Measurements from ENCODE around the gene CFAP57. TPM values are rescaled to one million over a fixed set of nuclear protein-coding genes. Genes with fewer than 3 reads are reported as not detected.

Gene CFAP57
- polyA plus RNA-seq, 1 donor from 2014 or later, result 0.17 TPM

GRCh38 chr1:43229826-43230780 is 58.0 kb downstream of the CFAP57 start:
- Histone ChIP-seq H3K4me2 (ENCODE audit: low read length) (no peak overlapping the region), H3K36me3 (ENCODE audit: insufficient read depth, low read length) (no peaks in the 10 kb centered on the region), H2AFZ (ENCODE audit: low read depth, low read length) (no peak overlapping the region), H3K9ac (ENCODE audit: low read length) (no peak overlapping the region), H3K79me2 (replicated peaks; ENCODE audit: insufficient read depth, low read length) (no peaks in the 10 kb centered on the region), H3K27me3 (ENCODE audit: insufficient read depth, low read depth, low read length) (no peaks in the 10 kb centered on the region), H3F3A (ENCODE audit: insufficient read depth, low read length, poor library complexity, severe bottlenecking) (no peaks in the 10 kb centered on the region), H3K9me3 (ENCODE audit: low read length) (no peaks in the 10 kb centered on the region), H4K20me1 (ENCODE audit: insufficient read depth) (no peaks in the 10 kb centered on the region), H3K27ac (ENCODE audit: low read length) (no peak overlapping the region), H3K9me2 (ENCODE audit: insufficient read depth, low read length) (no peaks in the 10 kb centered on the region), H3K4me3 (ENCODE audit: low read length) (no peak overlapping the region)
- no peak for TF ChIP-seq EP300 (conservative IDR thresholded peaks at IDR 0.05; ENCODE audit: poor library complexity, severe bottlenecking)
- TF ChIP-seq, protein P1, sequence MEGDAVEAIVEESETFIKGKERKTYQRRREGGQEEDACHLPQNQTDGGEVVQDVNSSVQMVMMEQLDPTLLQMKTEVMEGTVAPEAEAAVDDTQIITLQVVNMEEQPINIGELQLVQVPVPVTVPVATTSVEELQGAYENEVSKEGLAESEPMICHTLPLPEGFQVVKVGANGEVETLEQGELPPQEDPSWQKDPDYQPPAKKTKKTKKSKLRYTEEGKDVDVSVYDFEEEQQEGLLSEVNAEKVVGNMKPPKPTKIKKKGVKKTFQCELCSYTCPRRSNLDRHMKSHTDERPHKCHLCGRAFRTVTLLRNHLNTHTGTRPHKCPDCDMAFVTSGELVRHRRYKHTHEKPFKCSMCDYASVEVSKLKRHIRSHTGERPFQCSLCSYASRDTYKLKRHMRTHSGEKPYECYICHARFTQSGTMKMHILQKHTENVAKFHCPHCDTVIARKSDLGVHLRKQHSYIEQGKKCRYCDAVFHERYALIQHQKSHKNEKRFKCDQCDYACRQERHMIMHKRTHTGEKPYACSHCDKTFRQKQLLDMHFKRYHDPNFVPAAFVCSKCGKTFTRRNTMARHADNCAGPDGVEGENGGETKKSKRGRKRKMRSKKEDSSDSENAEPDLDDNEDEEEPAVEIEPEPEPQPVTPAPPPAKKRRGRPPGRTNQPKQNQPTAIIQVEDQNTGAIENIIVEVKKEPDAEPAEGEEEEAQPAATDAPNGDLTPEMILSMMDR (IDR thresholded peaks at IDR 0.05; ENCODE audit: poor library complexity, severe bottlenecking), result no peak
- TF ChIP-seq MXI1 (conservative IDR thresholded peaks at IDR 0.05; ENCODE audit: poor library complexity, severe bottlenecking), result no peak
- no peak for TF ChIP-seq SMC3 (conservative IDR thresholded peaks at IDR 0.05; ENCODE audit: poor library complexity)
- no peak for TF ChIP-seq POLR2AphosphoS5 (IDR thresholded peaks at IDR 0.05)
- no peak for TF ChIP-seq EZH2 (IDR thresholded peaks at IDR 0.05; ENCODE audit: borderline replicate concordance, insufficient read depth, low read length, poor library complexity, severe bottlenecking)
- no peak for TF ChIP-seq REST (IDR thresholded peaks at IDR 0.05; ENCODE audit: borderline replicate concordance)
- no peak for TF ChIP-seq RAD21 (conservative IDR thresholded peaks at IDR 0.05)
- no peak for TF ChIP-seq TAF1 (IDR thresholded peaks at IDR 0.05; ENCODE audit: low read depth)

GRCh38 chr1:43232074-43232473 is 59.9 kb downstream of the CFAP57 start:
- H3K79me2 ChIP-seq (replicated peaks; ENCODE audit: insufficient read depth, low read length), result no peaks in the 10 kb centered on the region
- no peaks in the 10 kb centered on the region for H3K9me2 ChIP-seq (ENCODE audit: insufficient read depth, low read length)
- H3K4me2 ChIP-seq (ENCODE audit: low read length), result no peak overlapping the region
- no peak overlapping the region for H2AFZ ChIP-seq (ENCODE audit: low read depth, low read length)
- no peak overlapping the region for H3K4me3 ChIP-seq (ENCODE audit: low read length)
- no peak overlapping the region for H3K27ac ChIP-seq (ENCODE audit: low read length)
- H3K9me3 ChIP-seq (ENCODE audit: low read length), result no peaks in the 10 kb centered on the region
- H3F3A ChIP-seq (ENCODE audit: insufficient read depth, low read length, poor library complexity, severe bottlenecking), result no peaks in the 10 kb centered on the region
- no peak overlapping the region for H3K9ac ChIP-seq (ENCODE audit: low read length)
- no peaks in the 10 kb centered on the region for H3K27me3 ChIP-seq (ENCODE audit: insufficient read depth, low read depth, low read length)
- no peak for TF ChIP-seq EP300 (conservative IDR thresholded peaks at IDR 0.05; ENCODE audit: poor library complexity, severe bottlenecking)
- TF ChIP-seq, protein P1 (IDR thresholded peaks at IDR 0.05; ENCODE audit: poor library complexity, severe bottlenecking), result no peak
- no peaks in the 10 kb centered on the region for H3K36me3 ChIP-seq (ENCODE audit: insufficient read depth, low read length)
- no peaks in the 10 kb centered on the region for H4K20me1 ChIP-seq (ENCODE audit: insufficient read depth)

Data from neural cell (in vitro differentiated cells).